Posterior vena cava (tissue), 2 donors: ENCODE data around the gene SKAP1. TPM values are rescaled to one million over a fixed set of nuclear protein-coding genes. Genes with fewer than 3 reads are reported as not detected.
"Not testable (repeated sequence)": the region's sequence is repeated elsewhere in the genome, so short reads cannot be mapped to it uniquely, and the experiment has no call there.

Experiments
- DNase-seq: peaks from one replicate; pipeline ENCODE4 v3.0.0-alpha.2; 2020; ENCODE audit warnings: low spot score
- intact Hi-C, 2 donors: fragments of 100-400 bp; cut with DNase I; formaldehyde crosslinking; loops; one replicate each; pipeline versions ENCODE4 v1.14.1 to v1.14.2; 2022 to 2023
- total RNA-seq, 2 donors: library from RNA; stranded (reverse); fragmentation: NEBNext Ultra II Directional; extraction: Animal tissue kit (Norgen Biotek cat#: 25700); gene quantifications; one replicate each; pipeline ENCODE4 v1.2.1, GENCODE V29; 2021
- donor health status: DM: yes; HTN: yes; CAD: no.
- donor health status: DM: yes; HTN: yes; CAD: no.

The SKAP1 gene
- total RNA-seq, 2 donors from 2014 or later = 1.1 to 1.5 TPM

DNA sequence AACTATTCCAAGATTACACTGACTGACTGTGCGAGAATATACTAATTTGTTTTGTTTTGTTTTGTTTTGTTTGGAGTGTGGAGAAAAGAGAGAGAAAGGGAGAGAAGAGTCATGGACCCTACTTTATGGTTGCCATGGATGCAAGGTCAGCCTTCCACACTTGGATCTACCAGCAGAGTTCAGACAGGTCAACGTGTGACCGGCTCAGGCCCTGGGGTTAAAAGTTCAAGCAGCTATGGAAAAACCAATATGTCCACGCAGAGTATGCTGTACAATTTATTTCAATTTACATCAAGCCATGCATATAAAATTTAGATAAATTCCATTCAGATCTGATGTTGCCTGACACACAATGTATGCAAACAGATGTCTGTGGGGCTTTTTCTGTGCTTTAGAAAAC is 122.8 kb downstream of the SKAP1 start:
- intact Hi-C loops = no loop called here
- no peak for DNase-seq

DNA sequence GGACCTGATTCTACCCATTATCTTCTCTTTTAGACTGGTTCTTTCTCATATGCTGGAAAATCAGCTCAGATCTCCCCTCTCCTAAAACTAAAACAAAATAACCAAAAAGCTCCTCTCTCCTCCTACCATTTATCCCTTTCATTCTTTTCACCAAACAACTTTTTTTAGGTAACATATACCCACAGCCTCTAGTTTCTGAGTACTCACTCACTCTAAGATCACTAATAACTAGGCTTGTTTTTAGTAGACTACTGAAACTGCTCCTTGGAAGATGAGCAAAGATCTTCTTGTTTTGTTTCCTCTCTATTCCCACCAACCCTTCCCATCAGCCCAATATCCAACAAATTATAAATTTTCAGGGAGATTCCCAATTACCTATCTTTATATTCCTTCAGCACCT is 129.0 kb downstream of the SKAP1 start:
- intact Hi-C loops = no loop called here
- DNase-seq = no peak

DNA sequence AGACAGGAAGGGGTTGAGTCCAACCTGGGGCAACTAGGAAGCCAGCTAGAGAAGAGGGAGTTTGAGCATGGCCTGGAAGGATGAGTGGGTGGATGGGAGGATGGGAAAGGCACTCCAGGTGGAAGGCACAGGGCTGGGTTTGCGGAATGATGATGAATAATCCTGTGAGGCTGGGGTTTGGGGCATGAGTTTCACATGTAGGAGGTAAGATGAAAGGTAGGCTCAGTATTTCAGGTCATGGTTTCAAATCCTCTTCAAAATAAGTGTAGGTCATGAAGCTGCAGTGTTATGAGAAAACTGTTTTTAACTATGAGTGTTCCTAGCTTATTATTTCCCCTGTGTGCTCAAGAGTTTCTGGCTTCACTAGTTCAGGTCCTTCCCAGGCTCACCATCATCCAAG is 130.3 kb downstream of the SKAP1 start:
- intact Hi-C loops = no loop called here

GRCh38 chr17:48297825-48298224 is 132.2 kb downstream of the SKAP1 start:
- DNase-seq = no peak
- intact Hi-C loops = no loop called here

More for the DNA sequence above, 130.3 kb downstream of the SKAP1 start:
- DNase-seq = no peak

DNA sequence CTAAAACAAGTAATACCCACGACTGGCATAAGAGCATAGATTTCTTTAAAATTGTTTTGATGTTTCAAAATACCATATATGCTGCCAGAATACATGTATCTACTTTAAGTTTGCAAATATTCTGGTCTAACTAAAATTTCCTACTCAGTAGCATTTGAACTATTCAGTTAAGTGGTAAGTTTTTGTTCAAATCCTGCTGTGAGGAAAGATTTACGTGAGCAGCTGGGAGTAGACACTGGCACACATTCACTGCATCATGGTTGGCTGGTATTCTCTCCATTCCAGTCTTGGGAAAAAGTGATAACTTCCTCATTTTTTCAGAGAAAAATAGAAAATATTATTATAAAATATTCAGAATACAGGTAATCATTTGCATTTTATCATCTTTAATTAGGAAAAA is 133.6 kb downstream of the SKAP1 start:
- no peak for DNase-seq
- intact Hi-C loops = no loop called here

DNA sequence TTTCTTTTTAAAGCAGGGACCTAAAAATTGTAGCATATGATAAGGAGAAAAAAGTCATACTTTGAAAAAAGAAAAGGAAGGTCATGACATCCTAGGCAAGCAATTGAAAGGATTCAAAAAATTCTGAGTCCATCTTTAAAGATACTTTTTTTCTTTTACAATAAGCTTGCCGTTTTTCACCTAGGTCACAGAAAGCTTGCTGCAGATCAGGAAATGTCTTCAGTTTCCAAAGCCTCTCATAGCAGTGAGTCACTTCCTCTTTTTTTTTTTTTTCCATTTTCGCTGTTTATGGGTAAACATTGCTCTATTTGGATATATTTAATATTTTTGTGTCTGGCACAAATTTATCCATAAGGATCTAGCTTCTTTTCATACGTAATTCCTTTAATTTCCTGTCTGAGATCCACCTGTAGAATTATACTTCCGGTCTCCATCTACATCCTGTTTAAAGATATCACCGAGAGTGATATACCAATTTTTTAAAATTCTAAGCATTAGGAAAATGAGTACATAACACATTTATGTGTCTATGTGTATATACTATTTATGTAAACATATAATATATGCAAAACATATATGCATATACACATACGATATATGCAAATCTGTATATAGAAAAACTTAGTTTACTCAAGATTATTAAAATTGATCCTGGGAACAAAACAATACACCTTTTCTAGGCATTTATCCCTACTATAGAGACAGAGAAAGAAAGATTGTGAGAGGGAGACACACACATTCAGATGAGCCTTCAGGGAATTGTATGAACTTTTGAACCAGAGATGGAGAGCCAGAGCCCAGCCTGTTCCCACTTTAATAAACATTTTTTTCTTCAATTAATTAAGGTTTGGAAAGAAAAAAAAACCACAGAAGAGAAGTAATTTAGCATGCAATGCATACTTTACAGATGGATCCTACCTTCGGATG is 134.4 kb downstream of the SKAP1 start:
- intact Hi-C loops = no loop called here
- no peak for DNase-seq

DNA sequence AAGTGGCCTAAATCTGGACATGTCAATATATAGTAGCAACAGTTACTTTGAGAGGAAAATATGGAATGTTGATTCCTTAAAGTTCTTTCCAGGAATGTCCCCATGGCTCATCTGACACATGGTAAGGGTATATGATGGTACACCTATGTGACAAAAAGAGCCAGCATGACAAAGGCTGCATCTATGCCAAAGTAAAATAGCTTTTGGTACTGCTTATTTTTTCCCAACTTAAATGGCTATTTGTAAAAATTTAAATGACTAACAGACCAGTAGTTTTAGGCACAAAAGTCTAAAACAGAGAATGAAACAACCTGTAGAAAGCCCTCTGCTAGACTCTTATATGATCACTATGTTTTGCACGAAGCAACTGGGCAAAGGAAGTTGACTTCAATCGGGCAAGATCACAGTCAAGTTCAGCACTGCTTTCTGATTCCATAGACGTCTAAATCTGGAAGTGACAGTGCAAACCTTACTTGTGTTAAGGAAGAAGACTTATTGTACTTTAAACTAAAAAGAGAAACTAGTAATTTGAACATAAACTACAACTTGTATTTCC is 135.1 kb downstream of the SKAP1 start:
- intact Hi-C loops = no loop called here
- DNase-seq = no peak

- no peak for DNase-seq
- intact Hi-C loops = no loop called here
Observed at GRCh38 chr17:48294020-48294805, 135.8 kb downstream of the SKAP1 start.

- no peak for DNase-seq
- intact Hi-C loops = no loop called here
Observed at GRCh38 chr17:48293319-48294019, 136.5 kb downstream of the SKAP1 start.

- intact Hi-C loops = no loop called here
Observed at GRCh38 chr17:48290378-48290777, 139.6 kb downstream of the SKAP1 start.

GRCh38 chr17:48286917-48287316 is 143.1 kb downstream of the SKAP1 start:
- DNase-seq, intact Hi-C loops: not testable (repeated sequence)

More at GRCh38 chr17:48290378-48290777, 139.6 kb downstream of the SKAP1 start:
- DNase-seq = no peak

- no peak for DNase-seq
- intact Hi-C loops = no loop called here
Observed at GRCh38 chr17:48285614-48286013, 144.4 kb downstream of the SKAP1 start.

DNA sequence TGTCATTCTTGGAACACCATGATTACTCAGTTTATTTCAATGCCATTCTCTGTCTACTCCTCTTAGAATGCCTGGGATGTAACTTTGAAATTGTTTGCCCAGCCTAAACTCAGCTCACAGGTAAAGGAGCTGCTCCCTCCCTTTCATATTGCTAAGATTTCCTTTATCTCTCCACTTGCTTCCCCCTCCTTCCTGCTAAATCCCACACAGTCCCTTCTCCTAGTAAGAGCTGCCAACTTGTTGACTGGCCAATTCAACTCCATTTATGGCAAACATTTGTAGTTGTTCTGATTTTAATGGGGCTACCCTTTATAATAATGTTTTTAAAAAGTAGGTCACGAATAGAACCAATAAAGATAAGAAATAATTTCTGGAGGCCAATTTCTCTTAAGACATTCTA is 146.1 kb downstream of the SKAP1 start:
- intact Hi-C loops = no loop called here

GRCh38 chr17:48283411-48283810 is 146.6 kb downstream of the SKAP1 start:
- no peak for DNase-seq
- intact Hi-C loops = no loop called here

More for the DNA sequence above, 146.1 kb downstream of the SKAP1 start:
- no peak for DNase-seq

- intact Hi-C loops = no loop called here
- DNase-seq = no peak
Observed at GRCh38 chr17:48282303-48282702, 147.7 kb downstream of the SKAP1 start.

GRCh38 chr17:48278760-48279491 is 151.1 kb downstream of the SKAP1 start:
- DNase-seq = no peak
- intact Hi-C loops = no loop called here

DNA sequence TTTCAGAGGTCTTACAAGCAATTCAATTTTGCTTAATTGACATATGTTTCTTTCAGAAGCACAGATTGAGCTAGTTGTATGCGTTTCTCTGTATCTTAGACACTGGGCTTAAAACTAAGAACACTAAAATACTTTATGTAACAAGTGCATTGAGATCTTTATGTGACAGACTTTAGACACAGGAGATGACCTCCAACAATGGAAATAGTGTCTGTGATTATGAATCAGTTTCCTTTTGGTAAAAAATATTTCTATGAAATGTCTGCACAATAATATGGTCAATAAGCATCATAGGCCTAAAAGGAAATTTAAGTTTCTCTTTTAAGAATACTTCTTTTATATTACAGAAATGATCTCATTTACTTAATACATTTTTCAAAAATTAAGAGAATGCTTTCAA is 153.2 kb downstream of the SKAP1 start:
- no peak for DNase-seq
- intact Hi-C loops = no loop called here

DNA sequence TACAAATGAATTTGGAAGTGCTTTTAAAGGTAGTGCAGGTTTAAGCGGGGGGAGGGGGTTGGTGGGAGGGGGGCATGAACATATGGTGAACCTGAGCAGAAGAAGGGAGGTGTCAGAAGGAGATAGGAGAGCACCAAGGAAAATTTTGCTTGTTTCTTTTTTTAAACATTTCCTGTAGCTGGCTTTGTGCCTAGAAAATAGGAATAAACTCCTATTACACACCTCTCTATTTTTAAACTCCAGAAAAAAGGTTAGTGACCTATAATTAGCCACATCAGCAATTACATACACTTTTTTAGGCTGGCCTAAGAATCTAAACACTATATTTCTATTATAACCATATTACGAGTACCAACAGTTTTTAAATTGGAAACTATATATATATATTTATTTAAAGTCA is 159.1 kb downstream of the SKAP1 start:
- DNase-seq = no peak
- intact Hi-C loops = no loop called here

DNA sequence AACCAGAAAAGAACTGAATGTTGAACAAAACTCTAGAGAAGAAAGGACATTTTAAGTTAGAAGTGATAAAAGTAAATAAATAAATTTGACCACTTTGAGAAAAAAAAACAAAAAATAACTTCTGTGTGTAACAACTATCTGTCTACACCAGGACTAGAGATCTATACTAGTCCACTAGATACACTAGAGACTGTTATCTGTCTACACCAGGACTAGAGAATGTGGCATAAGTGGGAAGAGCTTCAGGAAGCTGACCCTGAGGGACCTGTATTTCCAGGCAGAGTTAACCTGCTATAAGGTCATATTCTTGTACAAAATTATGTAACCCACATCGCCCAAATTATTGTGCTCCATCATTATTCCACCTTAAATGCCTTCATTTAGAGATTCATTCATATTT is 160.8 kb downstream of the SKAP1 start:
- DNase-seq = no peak
- intact Hi-C loops = no loop called here
